ENCODE data around the gene RAB3GAP2.
"Not testable (repeated sequence)": the region's sequence is repeated elsewhere in the genome, so short reads cannot be mapped to it uniquely, and the experiment has no call there.

Gene RAB3GAP2

DNA sequence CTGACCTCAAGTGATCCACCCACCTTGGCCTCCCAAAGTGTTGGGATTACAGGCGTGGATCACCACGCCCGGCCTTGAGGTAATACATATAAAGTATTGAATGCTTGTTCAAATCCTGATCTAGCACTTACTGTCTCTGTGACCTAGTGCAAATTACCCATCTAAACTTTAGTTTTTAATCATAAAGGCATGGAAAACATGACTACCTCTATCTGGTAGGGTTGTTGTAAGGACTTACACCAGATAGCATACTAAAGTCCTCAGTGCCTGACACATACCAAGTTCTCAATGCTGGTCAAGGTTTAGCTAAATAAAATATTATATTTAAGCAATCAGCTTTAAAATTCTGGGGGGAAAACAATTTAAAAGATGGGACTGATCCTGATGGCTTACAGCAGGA is 38.3 kb downstream of the RAB3GAP2 start:
- DNase-seq = no peak

DNA sequence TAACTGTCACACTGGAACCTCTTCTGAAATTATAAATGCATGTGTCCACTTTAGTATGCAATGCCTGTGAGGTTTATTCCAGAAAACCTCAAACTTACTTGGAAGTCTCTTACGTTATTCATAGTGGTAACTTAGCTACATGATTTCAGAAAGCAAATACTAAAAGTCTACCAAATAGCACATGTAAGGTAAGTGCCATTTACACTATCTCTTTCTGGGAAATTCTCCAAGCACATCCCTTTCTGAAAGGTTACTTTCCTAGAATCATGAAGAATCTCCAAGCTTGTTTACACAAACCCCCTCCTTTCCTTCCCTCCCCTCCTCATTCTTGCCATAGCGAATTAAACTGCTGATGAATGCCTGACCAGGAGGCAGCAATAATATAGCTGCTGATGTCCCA is 42.5 kb downstream of the RAB3GAP2 start:
- no peak for DNase-seq

DNA sequence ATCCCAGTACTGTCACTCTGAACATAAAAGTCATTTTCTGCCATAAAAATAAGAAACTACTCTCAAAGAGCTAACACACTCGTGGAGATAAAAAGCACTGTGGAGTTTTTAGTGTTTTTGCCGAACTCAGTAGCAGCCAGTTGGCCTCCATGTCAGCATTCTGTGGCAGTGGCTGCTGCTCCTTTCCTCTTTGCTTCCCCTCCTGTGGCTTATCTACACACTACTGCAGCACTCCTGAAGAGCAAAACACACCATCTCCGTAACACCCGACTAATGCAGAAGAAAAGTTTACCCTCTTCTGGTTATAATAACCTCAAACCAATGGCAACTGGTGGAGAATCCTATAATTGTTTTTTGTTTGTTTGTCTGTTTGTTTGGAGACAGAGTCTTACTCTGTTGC is 44.9 kb downstream of the RAB3GAP2 start:
- no peak for DNase-seq

DNA sequence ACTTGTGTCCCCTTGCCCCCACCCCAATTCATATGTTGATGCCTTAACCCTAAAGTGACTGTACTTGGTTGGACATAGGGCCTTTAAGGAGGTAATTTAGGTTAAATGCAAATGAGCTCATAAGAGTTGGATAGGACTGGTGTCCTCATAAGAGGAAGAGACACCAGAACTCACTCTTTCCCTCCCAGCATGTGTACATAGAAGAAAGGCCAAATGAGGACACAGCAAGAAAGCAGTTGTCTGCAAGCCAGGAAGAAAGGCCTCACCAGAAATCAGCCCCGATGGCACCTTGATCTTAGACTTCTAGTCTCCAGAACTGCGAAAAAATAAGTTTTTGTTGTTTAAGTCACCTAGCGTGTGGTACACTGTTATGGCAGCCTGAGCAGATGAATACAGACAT is 45.5 kb downstream of the RAB3GAP2 start:
- no peak for DNase-seq

DNA sequence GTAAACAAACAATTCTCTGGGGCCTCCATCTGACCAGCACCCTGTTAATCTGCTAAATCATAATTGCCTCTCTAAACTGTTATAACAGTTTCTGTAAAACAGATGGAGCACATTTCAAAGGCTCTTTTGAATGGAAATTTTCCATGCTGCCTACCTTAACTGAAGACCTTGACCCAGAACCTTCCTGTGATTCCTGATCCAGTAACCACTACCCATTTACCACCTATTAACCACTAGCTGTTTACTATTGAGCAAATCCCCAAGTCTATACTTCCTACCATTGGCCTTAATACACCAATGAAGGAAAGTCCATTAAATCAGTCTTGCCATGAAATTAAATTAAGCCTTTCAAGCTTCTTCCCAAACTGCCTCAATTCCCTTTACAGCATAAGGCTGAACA is 46.3 kb downstream of the RAB3GAP2 start:
- DNase-seq = no peak

DNA sequence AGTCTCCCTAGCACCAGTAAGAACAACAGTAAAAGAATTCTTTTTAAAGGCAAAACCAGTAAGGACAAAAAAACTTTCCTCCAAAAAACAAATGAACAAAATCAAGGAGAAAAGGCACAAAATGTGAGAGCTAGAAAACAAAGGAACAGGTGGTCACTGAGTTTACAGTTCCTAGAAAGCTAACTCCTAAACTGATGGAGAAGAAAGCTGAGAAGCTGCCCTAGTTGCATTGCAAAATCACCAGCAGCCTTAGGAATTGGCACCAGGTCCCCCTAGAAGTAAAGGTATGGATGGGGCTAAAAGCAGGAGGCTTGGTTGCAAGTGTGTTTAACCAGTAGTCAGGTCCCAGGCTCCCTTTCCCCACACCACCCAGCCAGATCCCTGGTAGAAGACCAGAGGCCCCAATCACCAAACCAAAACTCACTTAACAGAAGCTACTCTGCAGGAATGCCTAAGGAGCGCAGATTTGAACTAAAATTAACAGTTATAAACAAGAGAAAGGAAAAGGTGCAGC is 47.6 kb downstream of the RAB3GAP2 start:
- no peak for DNase-seq

DNA sequence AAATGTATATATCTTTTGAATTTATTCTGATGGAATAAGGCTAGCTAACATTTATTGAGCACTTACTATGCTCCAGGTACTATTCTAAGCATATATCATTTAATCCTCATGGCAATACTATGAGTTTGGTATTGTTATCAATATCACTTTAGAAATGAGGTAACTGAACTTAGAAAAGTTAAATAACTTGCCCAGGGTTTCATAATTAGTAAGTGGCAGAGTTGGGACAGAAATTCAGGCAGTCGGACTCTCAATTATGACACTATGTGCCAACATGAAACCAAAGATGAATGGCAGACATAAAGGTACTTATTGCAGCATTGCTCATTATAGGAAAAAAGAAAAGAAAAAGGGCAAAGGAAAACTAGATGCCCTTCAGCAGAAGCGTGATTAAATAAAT is 48.2 kb downstream of the RAB3GAP2 start:
- peak; percentile 79 for DNase-seq

DNA sequence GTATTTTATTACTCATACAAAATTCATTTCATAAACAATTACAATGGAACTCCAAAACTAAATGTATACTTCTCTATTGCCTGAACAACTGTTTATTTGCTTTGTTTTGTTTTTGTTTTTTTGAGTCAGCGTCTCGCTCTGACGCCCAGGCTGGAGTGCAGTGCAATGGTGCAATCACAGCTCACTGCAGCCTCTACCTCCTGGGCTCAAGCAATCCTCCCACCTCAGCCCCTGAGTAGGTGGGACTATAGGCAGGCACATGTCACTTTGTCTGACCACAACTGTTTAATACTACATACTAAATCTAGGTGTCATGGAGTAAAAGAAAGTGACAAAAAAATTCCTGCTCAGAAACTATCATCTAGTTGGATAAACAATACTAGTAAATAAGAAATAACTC is 49.3 kb downstream of the RAB3GAP2 start:
- no peak for DNase-seq

DNA sequence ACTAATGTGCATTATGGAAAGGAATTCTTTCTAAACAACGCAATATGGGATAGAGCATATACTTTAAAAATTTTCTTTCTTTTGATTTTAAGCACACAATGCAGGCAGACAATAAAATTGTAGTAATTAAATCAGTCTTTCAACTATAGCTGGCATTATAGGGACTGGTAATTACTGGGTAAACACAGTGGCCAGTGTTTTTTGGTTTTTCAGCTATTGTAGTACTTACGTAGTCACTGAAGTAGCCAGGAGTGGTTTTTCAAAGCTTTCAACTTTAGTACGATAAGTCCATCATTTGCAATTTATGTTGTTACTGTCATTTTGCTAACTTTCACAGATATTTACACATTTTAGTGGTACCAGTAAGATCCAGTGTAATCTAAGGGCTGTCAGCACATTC is 50.6 kb downstream of the RAB3GAP2 start:
- no peak for DNase-seq

DNA sequence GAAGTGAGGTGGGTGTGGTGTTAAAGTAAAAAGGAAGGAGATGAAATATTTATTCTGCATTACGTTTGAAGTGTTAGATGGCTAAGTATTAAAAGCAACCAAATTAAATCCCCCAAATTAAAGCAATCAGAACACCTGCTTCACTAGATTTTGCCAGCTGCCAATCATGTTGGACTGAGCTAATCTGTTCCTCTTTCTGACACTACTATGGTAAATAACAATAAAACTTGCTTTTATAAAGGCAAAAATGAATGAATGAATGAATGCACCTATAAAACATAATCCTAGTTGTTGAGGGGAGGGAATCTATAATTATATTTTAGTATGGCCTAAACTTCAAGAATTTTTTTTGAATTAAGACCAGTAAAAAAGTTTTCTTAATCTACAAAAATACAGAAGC is 51.0 kb downstream of the RAB3GAP2 start:
- DNase-seq = no peak

DNA sequence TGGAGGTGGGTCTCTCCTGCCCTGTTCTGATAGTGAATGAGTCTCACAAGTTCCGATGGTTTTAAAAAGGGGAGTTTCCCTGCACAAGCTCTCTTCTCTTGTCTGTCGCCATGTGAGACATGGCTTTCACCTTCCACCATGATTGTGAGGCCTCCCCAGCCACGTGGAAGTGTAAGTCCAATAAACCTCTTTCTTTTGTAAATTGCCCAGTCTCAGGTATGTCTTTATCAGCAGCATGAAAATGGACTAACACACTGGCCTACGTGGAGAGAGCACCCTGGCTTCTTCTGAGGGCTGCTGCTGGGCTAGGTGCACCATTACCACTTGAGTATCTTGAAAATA is 51.6 kb downstream of the RAB3GAP2 start:
- not testable (repeated sequence) for DNase-seq

DNA sequence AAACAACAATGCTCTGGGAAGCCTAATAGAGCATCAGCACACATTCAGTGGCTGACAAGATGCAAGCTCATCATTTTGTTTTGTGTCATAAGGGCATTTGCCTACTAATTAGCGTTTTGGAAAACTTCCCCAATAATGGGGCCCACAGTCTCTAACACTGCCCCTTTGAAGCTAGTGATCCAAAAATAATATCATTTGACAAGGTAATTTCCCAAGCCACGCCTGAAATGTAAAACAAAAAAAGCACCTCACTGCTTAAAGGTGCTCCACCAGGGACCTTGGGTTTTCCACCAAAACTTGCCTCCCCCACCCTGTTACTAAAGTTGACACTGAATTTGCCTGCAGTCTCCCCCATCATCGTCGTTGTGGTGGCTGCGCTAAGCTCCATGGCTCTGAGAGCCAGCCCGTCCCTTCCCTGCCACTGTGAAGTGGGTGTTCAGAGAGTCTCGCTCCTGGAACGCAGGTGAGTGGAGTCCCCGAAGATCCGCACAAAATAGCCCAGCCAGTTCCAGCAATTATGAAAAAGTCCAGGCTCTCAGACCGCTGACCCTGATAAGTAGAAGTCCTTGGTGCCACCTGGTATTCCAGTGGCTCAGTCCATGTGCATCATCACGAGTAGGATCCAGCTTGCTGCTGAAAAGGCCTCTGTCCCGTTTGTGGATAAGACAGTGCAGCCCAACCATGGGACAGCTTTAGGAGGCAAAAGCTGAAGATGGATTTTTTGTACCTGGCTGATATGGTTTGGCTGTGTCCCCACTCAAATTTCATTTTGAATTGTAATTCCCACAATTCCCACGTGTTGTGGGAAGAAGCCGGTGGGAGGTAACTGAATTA is 52.2 kb downstream of the RAB3GAP2 start:
- no peak for DNase-seq

DNA sequence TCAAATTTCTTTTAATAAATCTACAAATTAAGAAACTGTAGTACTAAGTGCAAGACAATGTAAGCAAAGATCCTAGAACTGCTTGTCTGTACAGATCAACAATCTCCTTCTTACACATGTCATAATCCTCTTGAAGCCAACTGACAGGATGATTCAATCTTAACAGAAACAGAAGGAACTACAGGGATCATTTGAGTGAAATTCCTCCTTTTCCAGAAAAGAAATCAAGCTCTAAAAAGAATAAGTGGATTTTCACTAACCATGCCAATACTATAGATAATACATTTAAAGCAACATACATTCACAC is 53.2 kb downstream of the RAB3GAP2 start:
- DNase-seq = no peak

DNA sequence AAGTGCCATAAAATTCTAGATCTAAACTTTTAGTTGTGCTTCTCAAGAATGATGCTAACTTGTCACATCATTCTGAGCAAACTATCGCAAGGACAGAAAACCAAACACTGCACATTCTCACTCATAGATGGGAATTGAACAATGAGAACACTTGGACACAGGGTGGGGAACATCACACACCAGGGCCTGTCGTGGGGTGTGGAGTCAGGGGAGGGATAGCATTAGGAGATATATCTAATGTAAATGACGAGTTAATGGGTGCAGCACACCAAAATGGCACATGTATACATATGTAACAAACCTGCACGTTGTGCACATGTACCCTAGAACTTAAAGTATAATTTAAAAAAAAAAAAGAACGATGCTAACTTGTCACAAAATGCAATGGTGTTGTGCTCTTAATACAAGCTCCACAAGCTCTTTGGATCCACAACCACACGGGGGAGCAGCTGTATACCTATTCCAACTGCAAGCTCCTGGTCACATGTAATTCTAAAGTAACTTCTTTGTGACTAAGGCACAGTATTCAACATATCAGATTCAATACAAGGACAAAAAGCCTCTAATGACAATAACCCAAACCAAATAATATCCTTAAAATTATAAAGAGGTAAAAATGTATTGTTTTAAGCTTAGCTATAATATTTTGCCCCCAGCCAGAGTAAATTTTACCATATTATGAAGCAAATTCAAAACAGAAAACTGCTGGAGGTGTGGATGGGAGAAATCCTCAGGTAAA is 53.7 kb downstream of the RAB3GAP2 start:
- DNase-seq = peak; percentile 36

DNA sequence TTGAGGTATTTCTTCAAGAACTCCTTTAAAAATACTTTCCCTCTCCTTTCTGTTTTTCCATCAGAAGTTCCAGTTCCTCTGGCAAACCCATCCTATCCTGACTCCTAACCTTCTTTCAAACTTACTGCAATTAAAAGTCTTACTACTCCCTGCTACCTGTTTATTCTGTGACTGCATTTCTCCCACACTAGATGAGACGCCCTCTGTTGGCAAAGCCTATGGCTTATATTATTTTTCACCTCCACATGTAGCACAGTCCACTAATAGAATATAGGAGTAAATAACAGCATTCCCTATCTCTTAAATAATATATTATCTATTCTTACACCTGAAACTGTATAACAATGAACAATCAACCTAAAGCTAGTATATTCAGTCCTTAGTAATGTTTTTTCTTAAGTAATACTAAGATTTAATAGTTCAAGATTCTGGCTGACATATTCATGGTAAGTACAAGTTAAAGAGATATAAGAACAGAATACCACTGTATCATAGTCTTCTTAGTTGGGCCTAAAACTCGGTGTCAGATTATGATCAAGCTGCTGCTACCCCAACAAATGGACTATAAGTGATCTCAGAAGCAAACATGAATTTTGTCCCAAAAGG is 54.8 kb downstream of the RAB3GAP2 start:
- DNase-seq = no peak

DNA sequence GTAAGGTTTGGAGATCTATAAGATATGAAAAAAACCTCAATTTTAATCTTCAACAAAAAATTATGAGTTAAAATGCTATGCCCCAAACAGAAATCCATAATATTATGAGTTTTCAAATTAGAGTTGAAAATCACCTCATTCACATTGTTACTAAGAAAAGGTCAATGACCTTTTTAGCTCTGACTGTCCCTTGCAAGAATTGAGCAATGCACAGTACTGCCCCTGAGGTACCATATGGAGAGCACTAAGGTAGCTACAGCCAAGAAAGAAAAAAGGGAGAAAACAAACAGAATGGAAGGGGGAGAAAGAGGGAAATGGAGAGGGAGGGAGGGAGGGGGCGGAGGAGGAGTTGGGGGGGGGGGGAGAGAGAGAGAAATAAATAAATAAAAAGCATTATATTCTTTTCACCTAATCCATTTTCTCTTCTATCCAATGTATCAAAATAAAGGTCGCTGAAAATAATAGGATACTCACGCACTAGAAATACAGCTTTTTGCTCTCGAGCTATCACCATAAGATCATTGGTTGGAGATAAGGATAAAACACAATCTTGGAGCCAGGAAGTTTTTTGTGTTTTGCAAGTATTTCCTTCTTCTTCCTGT is 58.8 kb downstream of the RAB3GAP2 start:
- no peak for DNase-seq

DNA sequence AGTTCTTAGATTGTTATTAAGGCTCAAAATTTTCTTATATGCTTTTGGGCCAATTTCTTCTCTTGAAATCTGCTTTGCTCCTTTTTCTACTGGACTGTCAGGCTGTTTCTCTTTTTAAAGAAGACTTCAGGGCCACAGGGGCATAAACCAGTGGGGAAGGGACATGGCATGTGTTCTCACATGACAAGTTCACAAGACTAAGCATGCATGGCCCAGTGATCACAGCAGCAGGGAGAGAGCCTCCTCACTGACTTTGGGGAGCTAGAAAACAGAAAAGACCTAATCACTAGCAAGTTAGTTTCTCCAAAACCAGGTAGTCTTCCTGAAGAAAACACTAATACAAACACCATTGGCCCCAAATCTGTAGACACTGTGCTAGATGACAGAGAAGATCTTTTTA is 64.8 kb downstream of the RAB3GAP2 start:
- DNase-seq = no peak

DNA sequence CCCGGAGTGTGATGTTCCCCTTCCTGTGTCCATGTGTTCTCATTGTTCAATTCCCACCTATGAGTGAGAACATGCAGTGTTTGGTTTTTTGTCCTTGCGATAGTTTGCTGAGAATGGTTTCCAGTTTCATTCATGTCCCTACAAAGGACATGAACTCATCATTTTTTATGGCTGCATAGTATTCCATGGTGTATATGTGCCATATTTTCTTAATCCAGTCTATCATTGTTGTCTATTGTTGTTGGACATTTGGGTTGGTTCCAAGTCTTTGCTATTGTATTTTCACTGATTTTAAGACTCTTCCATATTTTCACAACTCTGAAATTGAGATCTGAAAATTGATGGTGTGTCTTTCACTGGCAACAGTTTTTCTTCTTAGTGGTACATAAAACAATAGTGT is 67.5 kb downstream of the RAB3GAP2 start:
- DNase-seq = not testable (repeated sequence)

DNA sequence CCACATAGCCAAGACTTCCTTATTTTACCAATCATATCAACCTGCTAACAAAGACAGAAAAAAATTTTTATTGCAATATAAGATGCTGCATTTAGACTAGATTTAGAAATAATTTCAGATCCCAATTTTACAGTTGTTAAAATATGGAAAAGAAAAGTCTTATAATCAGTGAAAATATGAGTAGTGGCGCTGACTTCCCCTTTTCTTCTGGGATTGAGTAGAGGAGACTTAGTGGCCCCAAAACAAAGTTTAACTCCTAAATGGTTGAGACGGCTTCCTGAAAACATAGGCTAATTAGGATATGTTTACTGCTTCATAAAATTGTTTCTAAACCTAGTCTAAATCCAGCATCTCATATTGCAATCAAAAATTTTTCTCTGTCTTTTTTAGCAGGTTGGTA is 68.4 kb downstream of the RAB3GAP2 start:
- DNase-seq = no peak

DNA sequence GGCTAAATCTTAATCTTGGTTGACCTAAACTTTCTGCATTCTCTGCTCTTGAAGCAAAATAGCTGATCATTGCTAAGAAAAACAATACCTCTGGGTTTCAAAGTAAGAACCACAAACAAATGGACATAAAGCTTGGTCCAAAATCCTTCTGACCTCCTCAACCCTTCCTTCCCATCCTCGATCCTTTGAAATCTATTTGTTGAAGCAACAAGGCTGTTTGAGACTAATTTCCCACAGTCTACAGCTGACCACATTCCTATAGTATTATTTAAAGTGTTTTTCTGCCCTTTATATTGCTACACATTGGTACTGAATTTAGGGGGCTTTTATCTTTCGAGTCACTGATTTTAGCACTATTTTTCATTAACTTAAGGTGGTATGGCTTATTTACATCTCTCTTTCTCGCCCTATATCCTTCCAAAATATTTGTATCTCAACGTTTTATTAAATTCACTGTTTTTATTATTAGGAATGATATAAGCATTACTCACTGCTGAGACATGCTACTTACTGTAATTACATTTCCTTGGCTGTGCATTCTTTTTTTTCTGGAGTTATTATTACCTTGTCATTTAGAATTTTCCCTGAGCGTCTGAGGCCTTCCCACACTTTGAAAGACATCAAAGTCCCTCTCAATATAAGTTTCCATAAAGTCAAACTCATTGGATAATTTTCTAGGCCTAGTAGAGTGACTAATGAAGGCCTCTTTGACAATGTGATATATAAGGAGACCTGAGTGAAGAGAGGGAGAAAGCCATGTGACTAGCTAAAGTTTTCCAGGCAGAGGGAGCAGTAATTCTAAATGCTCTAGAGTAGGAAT is 73.9 kb downstream of the RAB3GAP2 start:
- DNase-seq = no peak

DNA sequence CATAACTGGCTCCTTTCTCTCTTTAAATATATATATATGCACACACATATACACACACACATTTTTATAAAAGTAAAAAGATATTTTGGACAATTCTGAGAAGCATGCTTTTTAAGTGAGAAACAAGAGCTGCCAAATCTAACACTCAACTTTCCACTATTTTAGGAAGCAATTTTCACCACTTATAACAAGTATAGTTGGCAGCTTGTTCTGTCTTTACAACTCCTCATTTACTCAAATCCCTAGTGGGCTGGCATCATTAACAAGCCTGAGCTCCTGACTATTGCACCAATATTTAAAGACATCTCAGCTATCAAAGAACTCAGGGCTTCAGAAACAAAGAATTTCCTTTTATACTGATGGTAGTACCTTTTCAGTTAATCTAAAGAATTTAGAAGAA is 76.6 kb downstream of the RAB3GAP2 start:
- DNase-seq = no peak

DNA sequence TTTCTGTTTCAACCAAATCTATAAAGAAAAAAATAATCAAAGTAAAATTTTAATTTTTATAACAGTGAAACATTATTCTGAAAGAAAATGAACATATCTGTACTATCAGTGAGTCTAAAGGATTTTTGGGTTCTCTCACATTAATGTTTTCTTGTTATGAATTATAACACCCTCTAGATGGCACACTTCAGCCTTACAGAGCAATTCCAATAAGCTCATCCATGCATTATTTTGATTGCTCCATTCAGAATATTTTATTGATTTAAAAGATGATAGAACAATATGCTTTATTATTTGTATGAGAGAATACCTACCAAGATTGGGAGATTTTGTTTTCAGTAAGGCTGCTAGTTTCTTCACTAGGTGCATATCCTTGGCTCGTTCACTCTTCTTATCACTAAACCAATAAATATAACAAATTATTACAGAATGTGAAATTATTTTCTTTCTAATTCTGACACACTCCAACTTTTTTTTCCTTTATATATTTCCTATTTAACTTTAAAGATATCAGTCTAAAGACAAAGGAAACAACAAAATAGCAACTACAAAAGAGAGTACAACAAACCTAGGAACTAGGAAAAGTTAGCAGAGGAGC is 82.4 kb downstream of the RAB3GAP2 start:
- DNase-seq = peak; percentile 19
